BE2C (cell line): ENCODE results near the gene DPF3.

Experiments used
- DNase-seq: peaks from one replicate; pipeline ENCODE4 v3.0.0-alpha.2; 2020
- H3K27me3 ChIP-seq: fragments of 250-450 bp; sonication (Bioruptor Pico); 2 replicates; pipeline ENCODE4 v1.5.1; 2020; ENCODE audit warnings: mild to moderate bottlenecking
- H3K36me3 ChIP-seq: fragments of 250-450 bp; sonication (Bioruptor Pico); 2 replicates; pipeline ENCODE4 v1.5.1; 2020; ENCODE audit warnings: mild to moderate bottlenecking
- H3K4me1 ChIP-seq: fragments of 250-450 bp; sonication (Bioruptor Pico); 2 replicates; pipeline ENCODE4 v1.5.1; 2020
- H3K4me3 ChIP-seq: 2 replicates; pipeline ENCODE4 v1.5.1; 2011; ENCODE audit warnings: low read depth, low read length
- H3K9me3 ChIP-seq: fragments of 250-450 bp; sonication (Bioruptor Pico); 2 replicates; pipeline ENCODE4 v1.5.1; 2020
- TF ChIP-seq, protein P1 (sequence below): IDR thresholded peaks from 2 replicates; pipeline ENCODE4 v1.5.1; 2012; ENCODE audit warnings: mild to moderate bottlenecking, low read depth, low read length

The DPF3 gene

DNA sequence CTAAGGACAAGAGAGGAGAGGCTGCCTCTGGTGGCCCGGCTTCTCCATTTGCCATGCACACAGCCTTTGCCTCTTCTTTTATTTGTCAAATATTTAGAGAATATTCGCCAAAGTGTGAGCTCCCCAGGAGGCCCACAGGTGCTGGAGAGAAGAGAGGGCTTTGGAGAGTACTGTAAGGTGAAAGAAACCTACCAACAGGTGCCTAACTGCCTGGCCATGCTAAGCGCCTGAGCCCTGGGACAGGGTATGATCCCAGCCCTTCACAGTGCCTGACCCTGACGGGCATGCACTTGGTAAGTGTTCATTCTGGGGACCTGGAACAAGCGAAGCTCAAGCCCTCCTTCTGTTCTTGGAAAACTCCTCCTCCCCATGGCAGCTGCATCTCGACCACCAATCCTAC, 106.1 kb downstream of the DPF3 start:
- no peak overlapping the region for H3K4me3 ChIP-seq
- H3K4me1 ChIP-seq, result peaks cover 38% of the 10 kb centered on the region
- H3K9me3 ChIP-seq, result no peaks in the 10 kb centered on the region
- DNase-seq, result no peak
- no peaks in the 10 kb centered on the region for H3K27me3 ChIP-seq
- H3K36me3 ChIP-seq, result no peaks in the 10 kb centered on the region
- TF ChIP-seq, protein P1, sequence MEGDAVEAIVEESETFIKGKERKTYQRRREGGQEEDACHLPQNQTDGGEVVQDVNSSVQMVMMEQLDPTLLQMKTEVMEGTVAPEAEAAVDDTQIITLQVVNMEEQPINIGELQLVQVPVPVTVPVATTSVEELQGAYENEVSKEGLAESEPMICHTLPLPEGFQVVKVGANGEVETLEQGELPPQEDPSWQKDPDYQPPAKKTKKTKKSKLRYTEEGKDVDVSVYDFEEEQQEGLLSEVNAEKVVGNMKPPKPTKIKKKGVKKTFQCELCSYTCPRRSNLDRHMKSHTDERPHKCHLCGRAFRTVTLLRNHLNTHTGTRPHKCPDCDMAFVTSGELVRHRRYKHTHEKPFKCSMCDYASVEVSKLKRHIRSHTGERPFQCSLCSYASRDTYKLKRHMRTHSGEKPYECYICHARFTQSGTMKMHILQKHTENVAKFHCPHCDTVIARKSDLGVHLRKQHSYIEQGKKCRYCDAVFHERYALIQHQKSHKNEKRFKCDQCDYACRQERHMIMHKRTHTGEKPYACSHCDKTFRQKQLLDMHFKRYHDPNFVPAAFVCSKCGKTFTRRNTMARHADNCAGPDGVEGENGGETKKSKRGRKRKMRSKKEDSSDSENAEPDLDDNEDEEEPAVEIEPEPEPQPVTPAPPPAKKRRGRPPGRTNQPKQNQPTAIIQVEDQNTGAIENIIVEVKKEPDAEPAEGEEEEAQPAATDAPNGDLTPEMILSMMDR, result no peak

DNA sequence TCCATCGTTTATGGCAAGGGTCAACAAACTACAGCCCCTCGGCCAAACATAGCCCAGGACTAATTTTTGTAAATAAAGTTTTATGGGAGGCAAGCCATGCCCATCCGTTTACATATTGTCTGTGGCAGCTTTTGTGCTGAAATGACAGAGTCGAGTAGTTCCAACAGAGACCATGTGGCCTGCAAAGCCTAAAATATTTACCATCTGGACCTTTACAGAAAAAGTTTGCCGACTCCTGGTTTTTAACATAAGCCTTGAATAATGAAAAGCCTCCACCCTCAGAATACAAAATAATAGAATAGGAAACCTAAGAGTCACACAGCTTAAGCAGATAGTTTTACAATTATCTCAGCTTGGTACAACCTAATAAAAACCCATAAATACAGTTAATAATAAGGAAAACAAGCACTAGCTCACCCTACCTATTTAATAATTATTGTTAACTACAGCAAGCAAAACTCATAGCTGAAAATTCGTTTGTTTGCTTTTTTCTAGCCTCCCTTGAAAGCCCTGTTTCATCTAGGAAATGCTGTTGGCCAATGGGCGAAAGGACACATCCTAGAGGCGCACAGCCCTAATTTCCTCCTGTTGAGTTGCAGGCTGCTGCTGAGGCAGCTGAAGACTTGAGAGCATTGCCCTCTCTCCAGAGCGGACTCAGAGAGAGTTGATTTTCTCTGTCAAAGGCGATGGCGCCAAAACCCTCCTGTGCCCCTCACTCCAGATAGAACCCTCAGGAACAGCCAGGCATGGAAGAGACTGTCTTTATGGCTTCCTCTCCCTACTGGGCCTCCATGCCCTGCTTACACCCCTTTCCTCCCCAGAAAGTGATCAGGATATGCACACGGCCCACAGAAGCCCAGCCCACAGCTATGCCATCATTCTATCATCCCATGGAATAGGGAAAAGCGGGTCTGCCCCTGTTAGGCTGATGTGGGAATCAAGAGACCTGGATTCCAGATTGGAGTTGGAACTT, 107.2 kb downstream of the DPF3 start:
- no peak for DNase-seq
- H3K9me3 ChIP-seq, result no peaks in the 10 kb centered on the region
- H3K27me3 ChIP-seq, result no peaks in the 10 kb centered on the region
- peaks cover 32% of the 10 kb centered on the region for H3K4me1 ChIP-seq
- no peak overlapping the region for H3K4me3 ChIP-seq
- TF ChIP-seq, protein P1, result no peak
- H3K36me3 ChIP-seq, result no peaks in the 10 kb centered on the region

DNA sequence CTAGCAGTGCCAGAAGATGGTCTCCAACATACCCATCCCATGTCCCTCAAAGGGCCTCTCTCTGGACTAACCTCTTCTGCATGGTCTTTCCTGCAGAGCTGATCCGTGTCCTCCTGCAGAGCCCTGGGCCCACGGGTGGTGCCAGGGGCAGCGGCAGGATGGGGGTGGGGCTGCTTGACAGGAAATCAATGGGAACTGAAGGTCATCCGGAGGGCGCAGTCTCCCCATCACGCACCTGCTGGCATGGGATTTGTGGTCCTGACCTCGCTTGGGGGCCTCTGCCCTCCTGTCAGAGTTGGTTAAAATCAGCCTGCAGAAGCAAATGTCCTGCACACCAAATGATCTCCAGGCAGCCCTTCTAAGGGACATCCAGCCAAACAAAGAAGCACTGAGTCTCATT, 110.2 kb downstream of the DPF3 start:
- peaks cover 25% of the 10 kb centered on the region for H3K4me1 ChIP-seq
- DNase-seq, result no peak

DNA sequence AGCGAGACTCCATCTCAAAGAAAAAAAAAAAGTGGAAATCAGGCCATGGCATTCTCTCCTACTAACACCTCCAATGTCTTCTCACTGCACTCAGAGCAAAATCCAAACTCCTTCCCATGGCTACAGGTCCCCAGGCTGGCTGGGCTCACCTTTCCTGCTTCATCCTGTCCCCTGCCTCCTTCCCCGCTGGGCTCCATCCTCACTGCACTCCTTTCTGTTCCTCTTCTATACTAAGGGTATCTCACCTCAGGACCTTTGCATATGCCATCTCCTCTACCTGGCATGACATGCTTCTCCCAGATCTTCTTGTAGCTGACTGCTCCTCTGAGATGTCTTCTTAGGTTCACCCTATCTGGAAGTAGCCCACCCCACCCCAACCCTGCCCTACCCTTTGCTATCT, 111.1 kb downstream of the DPF3 start:
- Histone ChIP-seq H3K4me3 (no peak overlapping the region), H3K27me3 (no peaks in the 10 kb centered on the region), H3K9me3 (no peaks in the 10 kb centered on the region; the same call in 1 of the 2 replicates), H3K36me3 (no peaks in the 10 kb centered on the region; the same call in 1 of the 2 replicates), H3K4me1 (peaks cover 16% of the 10 kb centered on the region)
- TF ChIP-seq, protein P1, result no peak
- no peak for DNase-seq

More for the DNA sequence above, 110.2 kb downstream of the DPF3 start:
- TF ChIP-seq, protein P1, result no peak
- Histone ChIP-seq H3K9me3 (no peaks in the 10 kb centered on the region), H3K4me3 (no peak overlapping the region), H3K36me3 (no peaks in the 10 kb centered on the region), H3K27me3 (no peaks in the 10 kb centered on the region)

DNA sequence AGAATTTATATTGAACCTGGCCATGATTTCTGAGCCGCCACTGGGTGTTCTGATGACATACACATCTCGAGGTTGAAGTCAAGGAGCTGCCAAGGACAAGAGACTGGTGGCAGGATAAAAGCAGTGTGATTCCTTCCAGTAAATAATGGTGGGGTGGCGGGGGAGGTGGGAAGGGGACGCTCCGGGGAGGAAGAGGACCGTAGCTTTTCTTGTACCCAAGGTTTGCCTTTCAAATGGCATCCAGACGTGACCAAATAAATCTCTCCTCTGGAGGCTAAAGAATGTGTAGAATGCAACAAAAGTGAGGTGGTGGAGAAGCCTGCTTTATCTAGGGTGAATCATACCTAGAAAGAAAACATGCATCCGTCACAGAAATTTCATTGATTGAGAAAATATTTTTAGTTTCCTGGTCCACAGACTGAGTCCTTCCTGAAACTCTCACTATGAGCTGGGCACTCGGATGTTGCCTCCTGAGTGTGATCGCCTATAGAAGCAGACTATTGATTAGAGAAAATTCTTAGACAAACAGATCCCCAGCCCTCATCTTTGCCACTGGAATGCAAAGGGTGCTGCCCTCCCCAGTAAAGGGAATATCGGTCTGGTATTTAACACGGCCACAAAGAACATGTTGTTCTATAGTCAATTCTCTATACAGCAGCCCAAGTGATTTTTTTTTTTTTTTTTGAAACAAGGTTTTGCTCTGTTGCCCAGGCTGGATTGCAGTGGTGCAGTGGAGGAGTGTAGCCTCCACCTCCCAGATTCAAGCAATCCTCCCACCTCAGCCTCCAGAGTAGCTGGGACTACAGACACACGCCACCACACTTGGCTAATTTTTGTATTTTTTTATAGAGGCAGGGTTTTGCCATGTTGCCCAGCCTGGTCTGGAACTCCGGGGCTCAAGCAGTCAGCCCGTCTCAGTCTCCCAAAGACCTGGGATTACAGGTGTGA, 112.1 kb downstream of the DPF3 start:
- no peak for DNase-seq
- peaks cover 6% of the 10 kb centered on the region for H3K4me1 ChIP-seq
- TF ChIP-seq, protein P1, result no peak
- no peaks in the 10 kb centered on the region for H3K27me3 ChIP-seq
- no peak overlapping the region for H3K4me3 ChIP-seq
- no peaks in the 10 kb centered on the region; the same call in 1 of the 2 replicates for H3K36me3 ChIP-seq
- peaks cover 2% of the 10 kb centered on the region; the same call in 1 of the 2 replicates for H3K9me3 ChIP-seq
